ELF-1 (cell line): ENCODE data around the gene OR51B4.
"Not testable (repeated sequence)": the region's sequence is repeated elsewhere in the genome, so short reads cannot be mapped to it uniquely, and the experiment has no call there.

Experiments used
- DNase-seq: peaks from one replicate; pipeline ENCODE4 v3.0.0-alpha.2; 2016; ENCODE audit warnings: low read depth, low spot score

OR51B4 gene

GRCh38 chr11:5294342-5294995 is 7.3 kb downstream of the OR51B4 start:
- not testable (repeated sequence) for DNase-seq

- no peak for DNase-seq
Measured at GRCh38 chr11:5293028-5293427, 8.7 kb downstream of the OR51B4 start.

- DNase-seq: peak; percentile 13
Measured at GRCh38 chr11:5291207-5291838, 10.4 kb downstream of the OR51B4 start.

- DNase-seq: no peak
Measured at GRCh38 chr11:5290106-5290505, 11.6 kb downstream of the OR51B4 start.

- no peak for DNase-seq
Measured at GRCh38 chr11:5289696-5290095, 12.1 kb downstream of the OR51B4 start.

GRCh38 chr11:5288906-5289550 is 12.7 kb downstream of the OR51B4 start:
- DNase-seq: no peak

- no peak for DNase-seq
Measured at GRCh38 chr11:5288108-5288905, 13.4 kb downstream of the OR51B4 start.

GRCh38 chr11:5286901-5287300 is 14.8 kb downstream of the OR51B4 start:
- DNase-seq: no peak

- no peak for DNase-seq
Measured at GRCh38 chr11:5286351-5286750, 15.4 kb downstream of the OR51B4 start.

GRCh38 chr11:5285703-5286340 is 15.9 kb downstream of the OR51B4 start:
- no peak for DNase-seq

GRCh38 chr11:5284637-5285036 is 17.1 kb downstream of the OR51B4 start:
- DNase-seq: no peak

GRCh38 chr11:5283882-5284281 is 17.9 kb downstream of the OR51B4 start:
- no peak for DNase-seq

- no peak for DNase-seq
Measured at GRCh38 chr11:5283086-5283485, 18.7 kb downstream of the OR51B4 start.

GRCh38 chr11:5282628-5283027 is 19.1 kb downstream of the OR51B4 start:
- no peak for DNase-seq

GRCh38 chr11:5281596-5281995 is 20.1 kb downstream of the OR51B4 start:
- no peak for DNase-seq

GRCh38 chr11:5280582-5281102 is 21.1 kb downstream of the OR51B4 start:
- DNase-seq: peak; percentile 89

- DNase-seq: no peak
Measured at GRCh38 chr11:5279471-5280090, 22.2 kb downstream of the OR51B4 start.

GRCh38 chr11:5277807-5278382 is 23.9 kb downstream of the OR51B4 start:
- no peak for DNase-seq

GRCh38 chr11:5276697-5277096 is 25.0 kb downstream of the OR51B4 start:
- DNase-seq: no peak

GRCh38 chr11:5275369-5276110 is 26.2 kb downstream of the OR51B4 start:
- no peak for DNase-seq
